NOMO-1 treated with dmso at 0.1 percent for 144 hours (cell line): ENCODE measurements around the gene FOXJ2.
"Not testable (repeated sequence)": the region's sequence is repeated elsewhere in the genome, so short reads cannot be mapped to it uniquely, and the experiment has no call there.

Source experiments
- DNase-seq: peaks from one replicate; lab custom pipeline; 2025; ENCODE audit not compliant: unreplicated experiment; lab: John Stamatoyannopoulos, UW

FOXJ2 gene

GRCh38 chr12:8064131-8064530 lies 31.6 kb downstream of the FOXJ2 start:
- no peak for DNase-seq

GRCh38 chr12:8065991-8066594 lies 33.6 kb downstream of the FOXJ2 start, which contains the start of gene C3AR1:
Gene C3AR1, minus strand, starts transcription at chr12:8066359. Its CDS starts 6,174 bp downstream, at chr12:8060185.
- DNase-seq: peak; percentile 75

GRCh38 chr12:8069582-8069981 lies 37.1 kb downstream of the FOXJ2 start:
- DNase-seq: no peak

- not testable (repeated sequence) for DNase-seq
These were observed 39.3 kb downstream of the FOXJ2 start for GRCh38 chr12:8071820-8072219.

GRCh38 chr12:8075935-8076334 lies 43.4 kb downstream of the FOXJ2 start:
- no peak for DNase-seq

- no peak for DNase-seq
These were observed 43.9 kb downstream of the FOXJ2 start for GRCh38 chr12:8076366-8076765.

GRCh38 chr12:8077207-8077606 lies 44.7 kb downstream of the FOXJ2 start:
- no peak for DNase-seq

- DNase-seq: peak; percentile 30
These were observed 45.9 kb downstream of the FOXJ2 start for GRCh38 chr12:8078398-8078797.

- no peak for DNase-seq
These were observed 46.4 kb downstream of the FOXJ2 start for GRCh38 chr12:8078916-8079315.

- peak; percentile 16 for DNase-seq
These were observed 47.6 kb downstream of the FOXJ2 start for GRCh38 chr12:8080120-8080519.

GRCh38 chr12:8081251-8081920 lies 48.9 kb downstream of the FOXJ2 start:
- DNase-seq: no peak

- DNase-seq: no peak
These were observed 50.2 kb downstream of the FOXJ2 start for GRCh38 chr12:8082808-8083100.

GRCh38 chr12:8084351-8084750 lies 51.8 kb downstream of the FOXJ2 start:
- not testable (repeated sequence) for DNase-seq

- no peak for DNase-seq
These were observed 55.1 kb downstream of the FOXJ2 start for GRCh38 chr12:8087666-8088065.

GRCh38 chr12:8088574-8088973 lies 56.1 kb downstream of the FOXJ2 start:
- no peak for DNase-seq

- DNase-seq: not testable (repeated sequence)
These were observed 56.8 kb downstream of the FOXJ2 start for GRCh38 chr12:8089277-8089676.

GRCh38 chr12:8089716-8090115 lies 57.2 kb downstream of the FOXJ2 start:
- DNase-seq: no peak

GRCh38 chr12:8093291-8093690 lies 60.8 kb downstream of the FOXJ2 start:
- DNase-seq: no peak

- no peak for DNase-seq
These were observed 63.9 kb downstream of the FOXJ2 start for GRCh38 chr12:8096281-8096915.

GRCh38 chr12:8099235-8099634 lies 66.7 kb downstream of the FOXJ2 start:
- no peak for DNase-seq
